T47D (cell line): ENCODE data around the gene FRYL.
A peak's percentile ranks its signal among the peaks of the same experiment; 100 is the strongest.
"Not testable (repeated sequence)": the region's sequence is repeated elsewhere in the genome, so short reads cannot be mapped to it uniquely, and the experiment has no call there.

Experiments used
- DNase-seq, 2 experiments: peaks; one replicate each; pipeline versions ENCODE4 v3.0.0 to v3.0.0-alpha.2; 2011 to 2012; ENCODE audit warnings: low read depth in 1 of 2, low spot score in 1 of 2
- JUND ChIP-seq: IDR thresholded peaks from 2 replicates; pipeline ENCODE4 v1.6.1; 2012; ENCODE audit warnings: low read depth
- in situ Hi-C: cut with HindIII; loops from 2 replicates; pipeline ENCODE4 v1.10.0; 2016; ENCODE audit warnings: low sequenced_read_pairs, low pct_unique_long_range_greater_than_20kb

The FRYL gene

DNA sequence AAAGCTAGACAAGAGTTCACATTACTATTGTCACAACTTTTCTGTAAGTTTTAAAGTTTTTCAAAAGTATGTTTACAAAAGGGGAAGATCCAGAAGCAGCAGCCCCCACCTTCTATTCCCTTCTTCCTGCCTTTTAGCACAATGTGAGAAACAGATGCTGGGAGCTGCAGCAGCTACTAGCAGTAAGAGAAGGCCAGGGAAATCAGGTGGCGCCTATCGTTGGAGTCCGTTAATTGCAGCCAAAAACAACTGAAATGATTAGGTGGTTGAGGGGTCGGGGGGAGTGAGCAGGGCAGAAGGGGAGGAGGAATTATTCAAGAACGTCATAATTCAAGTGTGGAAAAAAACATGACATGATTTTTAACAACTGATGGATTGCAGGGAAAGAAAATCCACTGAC, 27.4 kb downstream of the FRYL start:
- no peak for DNase-seq
- TF ChIP-seq JUND, result no peak
- in situ Hi-C loops, result no loop called here

DNA sequence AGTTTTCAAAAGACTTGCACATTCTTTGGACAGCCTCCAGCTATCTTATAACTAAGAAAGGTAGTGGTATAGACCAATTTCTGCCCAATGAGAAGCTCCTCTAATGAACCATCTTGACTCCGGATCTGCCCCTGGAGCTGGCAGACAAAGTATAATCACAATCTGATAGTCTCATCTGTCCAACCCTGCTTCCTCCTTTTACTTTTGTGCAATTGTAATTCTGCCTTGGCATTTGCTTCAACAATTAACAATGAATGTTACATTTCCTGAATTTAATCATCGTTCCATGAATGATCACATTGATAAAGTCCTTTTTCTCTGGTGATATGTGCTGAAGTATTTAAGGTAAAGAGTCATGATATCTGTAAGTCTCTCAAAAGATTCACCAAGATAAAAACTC, 27.8 kb downstream of the FRYL start:
- in situ Hi-C loops, result no loop called here
- no peak for DNase-seq
- no peak for TF ChIP-seq JUND

DNA sequence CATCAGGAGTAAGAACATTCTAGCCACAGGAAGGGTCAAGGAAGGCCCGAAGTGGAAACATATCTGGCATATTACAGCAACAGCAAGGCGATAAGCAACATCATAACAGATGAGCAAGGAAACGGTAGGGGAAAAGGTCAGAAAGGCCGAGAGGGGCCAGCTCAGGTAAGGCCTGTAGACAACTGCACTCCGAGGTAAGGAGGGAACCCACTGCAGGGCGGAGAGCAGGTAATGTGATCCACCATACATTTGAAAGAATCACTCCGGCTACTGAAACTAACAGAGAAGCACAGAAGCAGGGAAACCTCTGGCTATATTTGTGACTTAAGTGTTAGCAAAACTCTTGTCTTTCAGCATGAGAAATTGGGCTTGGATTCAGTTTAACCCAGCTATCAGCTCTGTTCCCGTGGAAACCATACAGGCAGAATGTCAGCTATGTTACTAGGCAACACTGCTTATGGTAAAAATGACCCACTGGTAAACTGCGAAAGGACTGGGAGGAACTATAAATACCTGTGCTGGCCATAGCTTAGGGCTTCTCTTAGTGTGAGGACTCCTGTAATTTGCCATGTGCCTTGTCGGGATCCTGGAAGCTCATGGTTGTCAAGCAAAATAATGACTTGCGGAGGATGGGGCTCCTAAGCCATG, 31.0 kb downstream of the FRYL start:
- in situ Hi-C loops, result no loop called here
- no peak for TF ChIP-seq JUND
- DNase-seq, result no peak

DNA sequence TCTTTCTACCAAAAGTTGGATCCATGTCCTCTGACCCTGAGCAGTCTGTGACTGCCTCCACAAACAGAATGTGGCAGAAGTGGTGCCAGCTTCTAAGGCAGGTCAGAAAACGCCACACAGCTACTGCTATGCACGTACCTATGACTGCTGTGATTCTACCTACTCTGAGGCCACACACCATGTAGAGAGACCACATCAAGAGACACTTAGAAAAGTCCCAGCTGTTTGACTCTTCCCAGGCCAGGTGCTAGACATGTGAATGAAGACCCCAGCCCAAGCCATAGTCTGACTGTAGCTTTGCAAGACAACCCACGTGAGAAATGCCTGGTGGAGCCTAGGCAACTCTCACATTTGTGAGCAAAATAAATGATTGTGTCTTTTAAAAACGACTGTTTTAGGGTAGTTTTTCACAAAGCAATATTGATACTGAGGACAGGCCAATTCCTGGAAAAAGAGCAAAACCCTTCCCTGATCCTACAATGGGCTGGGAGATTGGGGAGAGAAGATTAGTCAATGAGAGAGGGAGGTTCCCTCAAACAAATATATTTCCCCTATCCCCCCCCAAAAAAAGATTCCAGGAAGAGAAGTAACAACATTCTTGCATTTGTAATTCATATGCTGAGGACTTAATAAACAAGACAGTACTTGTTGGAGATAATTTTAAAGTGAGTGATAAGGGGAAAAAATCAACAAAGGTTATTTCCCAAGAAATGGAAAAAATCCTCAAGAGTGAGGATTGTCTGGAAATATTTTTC, 33.3 kb downstream of the FRYL start:
- DNase-seq, result no peak
- TF ChIP-seq JUND, result no peak
- in situ Hi-C loops, result no loop called here

DNA sequence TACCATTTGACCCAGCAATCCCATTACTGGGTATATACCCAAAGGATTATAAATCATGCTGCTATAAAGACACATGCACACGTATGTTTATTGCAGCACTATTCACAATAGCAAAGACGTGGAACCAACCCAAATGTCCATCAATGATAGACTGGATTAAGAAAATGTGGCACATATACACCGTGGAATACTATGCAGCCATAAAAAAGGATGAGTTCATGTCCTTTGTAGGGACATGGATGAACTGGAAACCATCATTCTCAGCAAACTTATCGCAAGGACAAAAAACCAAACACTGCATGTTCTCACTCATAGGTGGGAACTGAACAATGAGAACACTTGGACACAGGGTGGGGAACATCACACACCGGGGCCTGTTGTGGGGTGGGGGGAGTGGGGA, 34.9 kb downstream of the FRYL start:
- in situ Hi-C loops, DNase-seq: not testable (repeated sequence)

DNA sequence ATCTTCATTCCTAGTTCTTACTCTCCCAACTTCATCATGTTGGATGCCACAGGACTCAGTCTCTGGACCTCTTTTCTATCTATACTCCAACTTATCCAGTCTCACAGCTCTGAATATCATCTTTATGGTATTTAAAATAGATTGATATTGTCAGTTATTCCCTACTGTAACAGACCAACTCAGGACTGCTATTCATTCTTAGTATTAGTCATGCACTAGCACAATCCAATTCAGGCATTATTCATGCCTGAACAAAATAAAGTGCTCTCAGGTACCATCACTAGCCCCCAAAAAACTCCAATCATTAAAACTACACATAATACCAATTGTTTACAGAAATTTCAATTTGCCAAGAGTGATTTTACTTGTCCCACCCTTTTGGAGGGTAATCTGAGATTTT, 37.7 kb downstream of the FRYL start:
- in situ Hi-C loops, result no loop called here
- no peak for TF ChIP-seq JUND
- DNase-seq, result no peak

DNA sequence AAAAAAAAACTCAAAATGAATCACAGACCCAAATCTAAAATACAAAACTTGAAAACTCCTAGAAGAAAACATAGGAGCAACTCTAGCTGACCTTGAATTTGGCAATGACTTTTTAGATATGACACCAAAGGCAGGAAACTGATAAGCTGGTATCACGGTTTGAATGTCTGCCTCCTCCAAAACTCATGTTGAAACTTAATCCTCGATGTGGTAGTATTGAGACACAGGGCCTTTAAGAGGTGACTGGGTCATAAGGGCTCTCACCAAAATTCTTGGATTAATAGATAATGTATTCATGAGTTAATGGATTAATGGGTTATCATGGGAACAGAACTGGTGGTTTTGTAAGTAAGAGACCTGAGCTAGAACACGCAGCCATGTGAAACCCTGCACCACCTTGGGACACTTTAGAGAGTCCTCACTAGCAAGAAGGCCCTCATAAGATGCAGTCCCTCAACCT, 40.5 kb downstream of the FRYL start:
- no peak for TF ChIP-seq JUND
- in situ Hi-C loops, result no loop called here
- DNase-seq, result no peak

DNA sequence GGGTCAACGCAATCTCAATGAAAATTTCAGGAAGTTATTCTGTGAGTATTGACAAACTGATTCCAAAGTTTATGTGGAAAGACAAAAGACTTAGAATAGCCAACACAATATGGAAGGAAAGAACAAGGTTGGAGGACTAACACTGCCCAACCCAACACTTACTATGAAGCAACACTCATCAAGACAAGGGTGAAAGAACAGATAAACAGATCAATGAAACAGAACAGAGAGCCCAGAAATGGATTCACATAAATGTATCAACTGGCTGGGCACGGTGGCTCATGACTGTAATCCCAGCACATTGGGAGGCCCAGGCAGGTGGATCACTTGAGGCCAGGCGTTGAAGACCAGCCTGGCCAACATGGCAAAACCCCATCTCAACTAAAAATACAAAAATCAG, 41.2 kb downstream of the FRYL start:
- in situ Hi-C loops, result no loop called here
- DNase-seq, result no peak
- no peak for TF ChIP-seq JUND

DNA sequence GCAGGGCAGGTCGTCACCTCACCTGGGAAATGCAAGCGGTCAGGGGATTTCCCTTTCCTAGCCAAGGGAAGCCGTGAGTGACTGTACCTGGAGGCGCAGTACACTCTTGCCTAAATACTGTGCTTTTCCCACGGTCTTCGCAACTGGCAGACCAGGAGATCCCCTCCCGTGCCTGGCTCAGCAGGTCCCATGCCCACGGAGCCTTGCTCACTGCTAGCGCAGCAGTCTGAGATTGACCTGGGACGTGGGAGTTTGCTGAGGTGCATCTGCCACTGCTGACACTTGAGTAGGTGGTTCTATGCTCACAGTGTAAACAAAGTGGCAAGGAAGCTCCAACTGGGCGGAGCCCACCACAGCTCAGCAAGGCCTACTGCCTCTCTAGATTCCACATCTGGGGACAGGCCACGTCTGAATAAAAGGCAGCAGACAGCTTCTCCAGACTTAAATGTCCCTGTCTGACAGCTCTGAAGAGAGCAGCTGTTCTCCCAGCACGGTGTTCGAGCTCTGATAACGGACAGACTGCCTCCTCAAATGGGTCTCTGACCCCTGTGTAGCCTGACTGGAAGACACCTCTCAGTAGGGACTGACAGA, 51.1 kb downstream of the FRYL start:
- DNase-seq, in situ Hi-C loops: not testable (repeated sequence)

DNA sequence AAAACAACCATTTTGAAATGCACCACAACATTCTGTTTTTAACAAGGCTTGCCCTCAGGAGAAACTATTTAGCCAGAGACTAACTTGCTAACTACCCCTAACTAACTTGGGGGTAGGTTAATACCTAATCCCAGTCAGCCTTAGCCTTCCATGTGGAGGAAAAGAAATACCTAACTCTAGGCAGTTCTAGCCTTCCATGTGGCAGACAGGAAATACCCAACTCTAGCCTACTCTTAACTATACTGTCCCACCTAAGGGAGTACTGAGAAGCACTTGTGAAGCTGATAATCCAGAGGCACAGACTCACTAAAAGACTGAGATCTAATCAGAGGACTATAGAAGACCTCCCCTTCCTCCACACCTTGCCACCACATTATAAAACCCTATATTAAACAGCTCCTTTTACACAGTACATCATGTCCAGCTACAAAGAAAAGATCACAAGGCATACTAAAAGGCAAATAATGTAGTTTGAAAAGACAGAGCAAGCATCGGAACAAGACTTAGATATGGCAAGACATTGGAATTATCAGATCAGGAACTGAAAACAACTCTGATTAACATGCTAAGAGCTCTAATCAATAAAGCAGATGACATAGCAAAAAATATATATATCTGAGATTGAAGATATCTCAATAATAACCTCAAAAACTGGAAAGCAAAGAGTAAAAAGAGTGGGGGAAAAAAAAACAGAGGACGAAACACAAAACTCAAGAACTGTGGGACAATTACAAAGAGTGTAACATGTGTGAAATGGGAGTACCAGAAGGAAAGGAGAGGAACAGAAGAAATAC, 52.2 kb downstream of the FRYL start:
- TF ChIP-seq JUND, result no peak
- in situ Hi-C loops, result no loop called here
- no peak for DNase-seq

DNA sequence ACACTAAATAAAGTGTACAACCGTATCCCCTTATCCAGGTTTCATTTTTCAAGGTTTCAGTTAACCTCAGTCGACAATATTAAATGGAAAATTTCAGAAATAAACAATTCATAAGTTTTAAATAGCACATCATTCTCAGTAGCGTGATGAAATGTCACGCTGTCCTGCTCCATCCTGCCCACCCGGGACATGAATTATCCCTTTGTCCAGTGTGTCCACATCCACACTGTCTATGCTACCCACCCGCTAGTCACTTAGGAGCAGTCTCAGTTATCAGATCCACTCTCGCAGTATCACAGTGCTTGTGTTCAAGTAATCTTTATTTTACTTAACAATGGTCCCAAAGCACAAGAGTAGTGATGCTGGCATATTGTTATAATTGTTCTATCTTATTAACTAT, 54.7 kb downstream of the FRYL start:
- no peak for DNase-seq
- TF ChIP-seq JUND, result no peak
- in situ Hi-C loops, result no loop called here

DNA sequence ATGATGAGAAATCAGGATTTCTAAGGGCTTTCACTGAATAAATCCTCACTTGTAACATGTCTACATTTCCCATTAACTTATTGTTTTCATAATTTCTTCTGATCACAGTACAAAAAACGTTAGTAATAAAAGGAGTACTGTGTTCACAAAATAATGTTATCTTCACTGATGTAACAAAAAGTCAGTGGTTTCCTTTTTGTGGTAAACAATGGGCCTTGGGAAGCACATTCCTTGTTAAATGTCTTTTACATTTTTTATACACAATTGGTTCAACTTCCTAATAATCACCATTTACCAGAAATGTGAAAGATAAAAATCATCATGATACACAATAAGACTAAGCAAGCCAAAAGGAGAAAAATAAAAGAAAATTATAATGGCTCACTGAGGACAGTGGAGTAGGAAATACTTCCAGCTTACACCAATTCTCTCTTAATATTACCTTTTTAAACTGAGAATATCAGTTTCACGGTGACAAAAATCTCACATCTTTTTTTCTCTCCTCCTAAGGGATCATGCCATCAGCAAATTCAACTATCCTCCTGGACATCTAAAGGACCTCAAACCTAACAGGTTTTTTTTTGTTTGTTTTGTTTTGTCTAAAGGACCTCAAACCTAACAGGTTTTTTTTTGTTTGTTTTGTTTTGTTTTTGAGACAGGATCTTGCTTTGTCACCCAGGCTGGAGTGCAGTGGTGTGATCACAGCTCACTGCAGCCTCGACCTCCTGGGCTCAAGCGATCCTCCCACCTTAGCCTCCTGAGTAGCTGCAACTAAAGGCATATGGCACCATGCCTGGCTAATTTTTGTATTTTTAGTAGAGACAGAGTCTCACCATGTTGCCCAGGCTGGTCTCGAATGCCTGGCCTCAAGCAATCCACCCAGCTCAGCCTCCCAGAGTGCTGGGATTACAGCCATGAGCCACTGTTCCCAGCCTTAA, 57.3 kb downstream of the FRYL start:
- DNase-seq, result peak in 1 of 2 experiments; percentile 51
- no peak for TF ChIP-seq JUND
- in situ Hi-C loops, result no loop called here
